Peyer's patch (tissue), 4 donors: ENCODE measurements around the gene CLEC7A.

Source experiments
- CTCF ChIP-seq, 6 experiments: fragments of 450-650 bp in 4 of 6; fragments of 200-600 bp in 2 of 6; sonication (generic) in 1 of 6; IDR thresholded peaks; one replicate each; pipeline ENCODE4 v1.5.1; 2017 to 2019; ENCODE audit warnings: antibody characterized with exemption in 6 of 6, mild to moderate bottlenecking in 3 of 6, moderate library complexity in 1 of 6
- POLR2A ChIP-seq, 2 donors: fragments of 450-650 bp; IDR thresholded peaks; one replicate each; pipeline ENCODE4 v1.5.1; 2017; ENCODE audit warnings: antibody characterized with exemption in 2 of 2, mild to moderate bottlenecking in 2 of 2, moderate library complexity in 2 of 2

GRCh38 chr12:10115311-10115710, 14.7 kb downstream of the CLEC7A start:
- TF ChIP-seq CTCF (IDR thresholded peaks at IDR 0.05) (no peak), POLR2A (IDR thresholded peaks at IDR 0.05) (no peak)
